AG09319 (cell line): ENCODE measurements around the gene C1orf115.
"Not testable (repeated sequence)": the region's sequence is repeated elsewhere in the genome, so short reads cannot be mapped to it uniquely, and the experiment has no call there.

Experiments
- DNase-seq: peaks from one replicate; pipeline ENCODE4 v3.0.0-alpha.2; 2010; ENCODE audit warnings: low read depth; ENCODE audit errors: extremely low read depth
- TF ChIP-seq, protein P1 (sequence below): IDR thresholded peaks from 2 replicates; pipeline ENCODE4 v1.5.1; 2011; ENCODE audit warnings: low read depth, mild to moderate bottlenecking, inconsistent platforms, low read length, moderate library complexity

C1orf115 gene

DNA sequence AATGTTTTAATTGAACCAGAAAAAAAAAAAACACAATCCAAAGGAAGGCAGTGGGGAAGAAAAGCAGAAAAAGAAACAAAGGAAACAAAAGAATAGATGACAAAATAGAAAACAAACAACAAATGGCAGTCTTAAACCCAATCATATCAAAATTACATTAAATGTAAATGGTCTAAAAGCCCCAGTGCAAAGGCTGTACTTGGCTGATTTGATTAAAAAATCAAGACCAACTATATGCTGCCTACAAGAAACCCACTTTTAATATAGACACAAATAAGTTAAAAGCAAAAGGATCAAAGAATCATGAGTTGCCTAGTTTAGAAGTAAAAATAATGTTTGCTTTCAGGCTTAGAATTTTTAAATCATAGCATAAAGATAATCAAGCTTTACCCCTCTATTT lies 19.8 kb upstream of the C1orf115 start:
- DNase-seq, result no peak
- TF ChIP-seq, protein P1, sequence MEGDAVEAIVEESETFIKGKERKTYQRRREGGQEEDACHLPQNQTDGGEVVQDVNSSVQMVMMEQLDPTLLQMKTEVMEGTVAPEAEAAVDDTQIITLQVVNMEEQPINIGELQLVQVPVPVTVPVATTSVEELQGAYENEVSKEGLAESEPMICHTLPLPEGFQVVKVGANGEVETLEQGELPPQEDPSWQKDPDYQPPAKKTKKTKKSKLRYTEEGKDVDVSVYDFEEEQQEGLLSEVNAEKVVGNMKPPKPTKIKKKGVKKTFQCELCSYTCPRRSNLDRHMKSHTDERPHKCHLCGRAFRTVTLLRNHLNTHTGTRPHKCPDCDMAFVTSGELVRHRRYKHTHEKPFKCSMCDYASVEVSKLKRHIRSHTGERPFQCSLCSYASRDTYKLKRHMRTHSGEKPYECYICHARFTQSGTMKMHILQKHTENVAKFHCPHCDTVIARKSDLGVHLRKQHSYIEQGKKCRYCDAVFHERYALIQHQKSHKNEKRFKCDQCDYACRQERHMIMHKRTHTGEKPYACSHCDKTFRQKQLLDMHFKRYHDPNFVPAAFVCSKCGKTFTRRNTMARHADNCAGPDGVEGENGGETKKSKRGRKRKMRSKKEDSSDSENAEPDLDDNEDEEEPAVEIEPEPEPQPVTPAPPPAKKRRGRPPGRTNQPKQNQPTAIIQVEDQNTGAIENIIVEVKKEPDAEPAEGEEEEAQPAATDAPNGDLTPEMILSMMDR, result no peak

- no peak for DNase-seq
- TF ChIP-seq, protein P1, result no peak
Observed at GRCh38 chr1:220673921-220674320, 16.2 kb upstream of the C1orf115 start.

DNA sequence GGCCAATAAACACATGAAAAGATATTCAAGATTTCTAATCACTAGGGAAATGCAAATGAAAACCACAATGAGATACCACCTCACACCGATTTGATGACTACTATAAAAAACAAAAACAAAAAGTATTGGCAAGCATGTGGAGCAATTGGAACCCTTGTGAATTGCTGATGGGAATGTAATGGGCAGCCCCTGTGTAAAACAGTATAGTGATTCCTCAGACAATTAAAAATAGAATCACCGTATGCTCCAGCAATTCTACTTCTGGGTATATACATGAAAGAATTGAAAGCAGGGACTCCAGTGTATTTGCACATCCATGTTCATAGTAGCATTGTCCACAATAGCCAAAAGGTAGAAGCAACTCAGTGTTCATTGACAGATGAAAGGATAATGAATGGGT lies 12.9 kb upstream of the C1orf115 start:
- TF ChIP-seq, protein P1, result no peak
- no peak for DNase-seq

DNA sequence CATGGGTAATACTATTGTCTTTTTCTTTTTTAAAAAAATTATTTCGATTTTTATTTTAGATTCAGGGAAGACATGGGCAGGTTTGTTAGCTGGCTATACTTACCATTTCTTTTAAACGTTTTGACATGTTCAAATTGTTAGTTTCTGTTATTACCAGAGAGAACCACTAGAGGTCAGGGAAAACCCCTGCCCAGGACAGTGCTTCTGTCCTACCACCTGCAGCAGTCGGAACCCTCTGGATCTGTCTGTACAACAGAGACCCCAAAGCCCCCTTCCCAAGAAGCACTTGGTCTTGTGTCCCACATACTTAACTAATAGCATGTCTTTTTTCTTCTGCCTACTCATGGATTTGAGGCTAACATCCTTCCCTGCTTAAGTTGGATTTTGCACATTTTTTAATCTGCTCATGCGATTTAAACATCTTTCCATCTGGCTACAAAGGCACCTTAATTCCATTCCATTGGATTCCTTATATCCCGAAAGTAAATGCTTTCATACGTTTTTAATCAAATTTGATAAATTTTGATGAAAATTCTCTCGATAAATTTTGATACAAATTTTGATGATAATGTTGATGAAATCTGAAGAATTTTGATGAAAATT lies 10.0 kb upstream of the C1orf115 start:
- peak; percentile 7 for DNase-seq

GRCh38 chr1:220681220-220681880 lies 8.8 kb upstream of the C1orf115 start:
- TF ChIP-seq, protein P1, result no peak
- no peak for DNase-seq

More for the DNA sequence above, 10.0 kb upstream of the C1orf115 start:
- TF ChIP-seq, protein P1, result peak; percentile 75

DNA sequence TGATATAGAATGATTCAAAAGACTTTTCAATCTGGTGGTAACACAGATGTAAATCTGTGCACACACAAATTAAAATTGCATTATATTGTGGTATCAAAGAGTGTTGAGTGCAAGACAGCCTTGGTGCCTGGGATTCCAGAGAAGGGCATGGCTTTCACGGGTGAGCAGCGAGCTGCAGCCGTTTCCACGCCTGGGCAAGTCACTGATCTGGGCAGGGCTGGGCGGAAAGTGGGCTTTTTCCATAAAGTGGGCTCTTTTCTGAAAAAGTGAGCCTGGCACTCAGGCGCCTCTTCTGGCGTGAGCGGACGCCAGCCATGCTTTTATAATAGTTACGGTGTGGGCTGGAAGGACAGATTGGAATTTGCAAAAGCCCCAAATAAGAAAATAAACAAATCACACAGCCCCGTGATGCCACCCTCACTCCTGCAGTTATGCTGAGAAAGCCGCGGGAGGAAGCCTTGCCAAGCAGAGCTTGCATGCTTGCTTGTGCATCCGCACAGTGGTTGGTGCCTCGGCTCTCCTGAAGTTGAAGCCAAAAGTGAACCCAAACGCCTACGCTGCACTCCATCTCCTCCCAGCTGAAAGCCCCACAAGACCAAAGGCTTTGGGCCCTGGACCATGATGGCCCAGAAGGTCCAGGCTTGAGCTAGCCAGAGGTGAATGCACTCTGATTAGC lies 7.1 kb upstream of the C1orf115 start:
- TF ChIP-seq, protein P1, result no peak

GRCh38 chr1:220683716-220684115 lies 6.4 kb upstream of the C1orf115 start:
- DNase-seq, result not testable (repeated sequence)

More for the DNA sequence above, 7.1 kb upstream of the C1orf115 start:
- no peak for DNase-seq
